H1 (cell line): Measurements from ENCODE around the gene MGAT5. TPM values are rescaled to one million over a fixed set of nuclear protein-coding genes. Genes with fewer than 3 reads are reported as not detected.

Experiments used
- CTCF ChIA-PET: fragments of 300-600 bp; sonication (Branson Sonifier 250); formaldehyde crosslinking; loops from one replicate; lab custom pipeline; 2021; ENCODE audit not compliant: partially characterized antibody; lab: Charles Lee
- POLR2A ChIA-PET: fragments of 300-600 bp; sonication (Branson Sonifier 250); formaldehyde crosslinking; loops from one replicate; lab custom pipeline; 2021; ENCODE audit warnings: inconsistent platforms; ENCODE audit not compliant: partially characterized antibody; lab: Charles Lee
- DNase-seq, 2 experiments: peaks; one replicate each; pipeline versions ENCODE4 v3.0.0 to v3.0.0-alpha.2; 2010 to 2022; ENCODE audit warnings: low spot score in 2 of 2, low read depth in 1 of 2, mixed read lengths in 1 of 2
- FAIRE-seq: peaks from 2 replicates; lab custom pipeline; 2011; peaks lifted over from hg19 to GRCh38; lab: Jason Lieb, UNC
- H2AFZ ChIP-seq: 2 replicates; pipeline ENCODE4 v1.8.1; 2012; ENCODE audit warnings: low read length, inconsistent platforms
- H2AK5ac ChIP-seq: 2 replicates; pipeline ENCODE4 v1.6.1; 2013; ENCODE audit warnings: low read depth, low read length
- H2BK120ac ChIP-seq: replicated peaks from 2 replicates; pipeline ENCODE3; 2013; ENCODE audit warnings: low read depth, low read length, inconsistent platforms
- H2BK12ac ChIP-seq: 2 replicates; pipeline ENCODE4 v1.6.1; 2013; ENCODE audit warnings: low read depth, low read length
- H2BK15ac ChIP-seq: 2 replicates; pipeline ENCODE4 v1.6.1; 2013; ENCODE audit warnings: low read length
- H2BK20ac ChIP-seq: 2 replicates; pipeline ENCODE4 v1.6.1; 2013; ENCODE audit warnings: low read length
- H2BK5ac ChIP-seq: 2 replicates; pipeline ENCODE4 v1.6.1; 2013; ENCODE audit warnings: low read depth, low read length
- H3K14ac ChIP-seq: 2 replicates; pipeline ENCODE4 v1.6.1; 2013; ENCODE audit warnings: inconsistent platforms; ENCODE audit not compliant: insufficient read length
- H3K18ac ChIP-seq: 2 replicates; pipeline ENCODE4 v1.6.1; 2013; ENCODE audit warnings: low read length; ENCODE audit errors: extremely low read depth
- H3K23ac ChIP-seq: 2 replicates; pipeline ENCODE4 v1.6.1; 2013; ENCODE audit warnings: inconsistent platforms; ENCODE audit not compliant: insufficient read length
- H3K23me2 ChIP-seq: 2 replicates; pipeline ENCODE4 v1.6.1; 2013; ENCODE audit warnings: low read depth, low read length
- H3K27ac ChIP-seq: 2 replicates; pipeline ENCODE4 v1.6.1; 2011; ENCODE audit warnings: low read depth, low read length, inconsistent platforms
- H3K27me3 ChIP-seq, 4 experiments: replicated peaks in 1 of 4; 1 replicate in 1 of 4; 2 replicates in 3 of 4; pipeline versions ENCODE4 v1.6.1 to v1.8.1; 2011 to 2013; ENCODE audit warnings: low read length in 3 of 4, mild to moderate bottlenecking in 3 of 4, inconsistent platforms in 2 of 4, mixed read lengths in 2 of 4, moderate library complexity in 1 of 4; ENCODE audit not compliant: control insufficient read depth in 3 of 4, insufficient read depth in 3 of 4; ENCODE audit errors: extremely low read depth in 1 of 4
- H3K36me3 ChIP-seq, 4 experiments: 2 replicates each; pipeline versions ENCODE4 v1.6.1 to v1.8.1; 2011 to 2013; ENCODE audit warnings: mild to moderate bottlenecking in 4 of 4, low read length in 3 of 4, moderate library complexity in 2 of 4, control low read depth in 1 of 4, inconsistent platforms in 1 of 4; ENCODE audit not compliant: insufficient read depth in 4 of 4, control insufficient read depth in 2 of 4
- H3K4ac ChIP-seq: replicated peaks from 2 replicates; pipeline ENCODE3; 2013; ENCODE audit warnings: low read length, low read depth, mixed read lengths, inconsistent platforms; ENCODE audit not compliant: insufficient read length
- H3K4me1 ChIP-seq, 4 experiments: replicated peaks in 1 of 4; 1 replicate in 1 of 4; 2 replicates in 3 of 4; pipeline versions ENCODE4 v1.6.1 to v1.8.1; 2011 to 2013; ENCODE audit warnings: low read length in 3 of 4, inconsistent platforms in 2 of 4, mixed read lengths in 1 of 4; ENCODE audit not compliant: insufficient read depth in 4 of 4, control insufficient read depth in 3 of 4
- H3K4me2 ChIP-seq, 2 experiments: 2 replicates each; pipeline versions ENCODE4 v1.6.1 to v1.8.1; 2011 to 2013; ENCODE audit warnings: low read depth in 2 of 2, low read length in 2 of 2, control low read depth in 1 of 2, inconsistent platforms in 1 of 2, mild to moderate bottlenecking in 1 of 2; ENCODE audit not compliant: insufficient read depth in 1 of 2
- H3K4me3 ChIP-seq, 4 experiments: fragments of 200-600, 300-600 bp in 1 of 4; sonication (generic), shearing (Covaris generic), sonication (Bioruptor Twin) in 1 of 4; 2 replicates each; pipeline versions ENCODE4 v1.5.1 to v1.8.1; 2011 to 2016; ENCODE audit warnings: low read length in 4 of 4, low read depth in 3 of 4, control low read depth in 2 of 4, inconsistent platforms in 2 of 4, mild to moderate bottlenecking in 2 of 4, mixed read lengths in 1 of 4, moderate library complexity in 1 of 4; ENCODE audit not compliant: insufficient read depth in 2 of 4; ENCODE audit errors: extremely low read depth in 1 of 4
- H3K56ac ChIP-seq: replicated peaks from 2 replicates; pipeline ENCODE3; 2013; ENCODE audit warnings: low read depth, mild to moderate bottlenecking, mixed read lengths, low read length, inconsistent platforms; ENCODE audit not compliant: insufficient read length
- H3K79me1 ChIP-seq: 2 replicates; pipeline ENCODE4 v1.6.1; 2013; ENCODE audit warnings: low read depth, low read length, control low read depth
- H3K79me2 ChIP-seq, 2 experiments: 2 replicates each; pipeline versions ENCODE4 v1.6.1 to v1.8.1; 2012 to 2013; ENCODE audit warnings: low read length in 2 of 2, mild to moderate bottlenecking in 2 of 2, inconsistent platforms in 1 of 2; ENCODE audit not compliant: insufficient read depth in 2 of 2, control insufficient read depth in 1 of 2
- H3K9ac ChIP-seq, 4 experiments: replicated peaks in 1 of 4; 1 replicate in 1 of 4; 2 replicates in 3 of 4; pipeline versions ENCODE4 v1.6.1 to v1.8.1; 2011 to 2013; ENCODE audit warnings: low read depth in 3 of 4, low read length in 3 of 4, control low read depth in 2 of 4, mild to moderate bottlenecking in 2 of 4, moderate library complexity in 2 of 4, inconsistent platforms in 1 of 4; ENCODE audit errors: extremely low read depth in 1 of 4
- H3K9me3 ChIP-seq, 2 experiments: 2 replicates each; pipeline versions ENCODE4 v1.6.1 to v1.8.1; 2012 to 2013; ENCODE audit warnings: mild to moderate bottlenecking in 2 of 2, moderate library complexity in 2 of 2, control low read depth in 1 of 2, inconsistent platforms in 1 of 2, low read depth in 1 of 2, low read length in 1 of 2, mixed read lengths in 1 of 2; ENCODE audit not compliant: insufficient read depth in 2 of 2
- H4K20me1 ChIP-seq, 2 experiments: replicated peaks in 1 of 2; 2 replicates each; pipeline versions ENCODE3 to v1.8.1; 2011 to 2013; ENCODE audit warnings: inconsistent platforms in 2 of 2, low read length in 2 of 2, mild to moderate bottlenecking in 1 of 2; ENCODE audit not compliant: insufficient read depth in 2 of 2, control insufficient read depth in 1 of 2
- H4K5ac ChIP-seq: 2 replicates; pipeline ENCODE4 v1.6.1; 2013; ENCODE audit warnings: low read length, low read depth, mixed read lengths, inconsistent platforms; ENCODE audit not compliant: insufficient read length
- H4K8ac ChIP-seq: 2 replicates; pipeline ENCODE4 v1.8.0; 2013; ENCODE audit warnings: mild to moderate bottlenecking, moderate library complexity, low read length, inconsistent platforms; ENCODE audit not compliant: insufficient read depth; ENCODE audit errors: extremely low read depth
- H4K91ac ChIP-seq: replicated peaks from 2 replicates; pipeline ENCODE3; 2013; ENCODE audit warnings: low read length, mixed read lengths, inconsistent platforms; ENCODE audit not compliant: insufficient read length
- BCL11A ChIP-seq, 2 experiments: IDR thresholded peaks; one replicate each; pipeline ENCODE4 v1.6.1; 2011; ENCODE audit warnings: low read depth in 2 of 2, low read length in 2 of 2, mild to moderate bottlenecking in 2 of 2
- CBX5 ChIP-seq: fragments of 300-800, 300-1000 bp; sonication (generic); IDR thresholded peaks from 2 replicates; pipeline ENCODE4 v1.7.1; 2016; ENCODE audit warnings: antibody characterized with exemption, low read length, low read depth
- CHD2 ChIP-seq: IDR thresholded peaks from 2 replicates; pipeline ENCODE4 v1.6.1; 2012; ENCODE audit warnings: low read length, improper control_type of control experiment
- EZH2 ChIP-seq: fragments of 200-600 bp; sonication (generic); IDR thresholded peaks from 2 replicates; pipeline ENCODE4 v1.7.1; 2012; ENCODE audit warnings: low read depth, mild to moderate bottlenecking, moderate library complexity, low read length, inconsistent platforms; ENCODE audit not compliant: severe bottlenecking
- HDAC6 ChIP-seq: IDR thresholded peaks from one replicate; pipeline ENCODE4 v1.7.1; 2012; ENCODE audit warnings: low read depth, mild to moderate bottlenecking, inconsistent platforms, low read length, moderate library complexity
- JUND ChIP-seq: IDR thresholded peaks from 2 replicates; pipeline ENCODE4 v1.6.1; 2011; ENCODE audit warnings: mild to moderate bottlenecking, improper control_type of control experiment, low read length
- KDM5A ChIP-seq: fragments of 200-600 bp; IDR thresholded peaks from 2 replicates; pipeline ENCODE4 v1.7.1; 2012; ENCODE audit warnings: mild to moderate bottlenecking, low read length, inconsistent platforms, mixed read lengths
- NANOG ChIP-seq: IDR thresholded peaks from 2 replicates; pipeline ENCODE4 v1.6.1; 2011; ENCODE audit warnings: low read length, low read depth, mild to moderate bottlenecking, inconsistent platforms; ENCODE audit not compliant: insufficient read depth, poor library complexity, severe bottlenecking
- RAD21 ChIP-seq, 2 experiments: IDR thresholded peaks in 1 of 2; conservative IDR thresholded peaks in 1 of 2; 2 replicates each; pipeline ENCODE4 v1.6.1; 2011; ENCODE audit warnings: low read depth in 2 of 2, low read length in 2 of 2, improper control_type of control experiment in 1 of 2, inconsistent platforms in 1 of 2, mild to moderate bottlenecking in 1 of 2, moderate library complexity in 1 of 2
- RBBP5 ChIP-seq: IDR thresholded peaks from 2 replicates; pipeline ENCODE4 v1.7.1; 2012; ENCODE audit warnings: low read depth, mild to moderate bottlenecking, inconsistent platforms, low read length, moderate library complexity, borderline replicate concordance
- SAP30 ChIP-seq: fragments of 300-600 bp; sonication (generic); IDR thresholded peaks from 2 replicates; pipeline ENCODE4 v1.7.1; 2012; ENCODE audit warnings: low read length, moderate library complexity, mild to moderate bottlenecking, inconsistent platforms; ENCODE audit not compliant: insufficient read depth, insufficient replicate concordance
- TCF12 ChIP-seq: IDR thresholded peaks from 2 replicates; pipeline ENCODE4 v1.6.1; 2011; ENCODE audit warnings: low read depth, mild to moderate bottlenecking, low read length
- WGBS, 2 experiments: shearing (Covaris generic) in 1 of 2; methylation state at CpG; one replicate each; pipeline versions ENCODE4 v1.1.6 to v1.1.7; 2013 to 2015; ENCODE audit warnings: low lambda C conversion rate in 2 of 2, mixed read lengths in 2 of 2, inconsistent platforms in 1 of 2, low coverage in 1 of 2, missing lambda C conversion rate in 1 of 2; ENCODE audit not compliant: insufficient replicate concordance in 2 of 2, insufficient coverage in 1 of 2, insufficient read length in 1 of 2; ENCODE audit errors: extremely low coverage in 1 of 2, missing lambda C conversion rate in 1 of 2; 5-methylcytosine and 5-hydroxymethylcytosine counted together
- polyA plus RNA-seq, 7 experiments: library from polyadenylated mRNA; depleted of rRNA in 3 of 7; stranded (reverse) in 5 of 7; unstranded in 2 of 7; fragments of >200 nt in 5 of 7; fragments of 200-250 nt in 2 of 7; gene quantifications; 1 replicate in 5 of 7; 2 replicates in 1 of 7; 4 replicates in 1 of 7; pipeline versions ENCODE4 v1.2.1 to v1.2.3, GENCODE V29; 2011 to 2013; ENCODE audit warnings: missing spikeins in 2 of 7, mixed read lengths in 2 of 7
- total RNA-seq: library from RNA; stranded (reverse); fragmentation: NEBNext Ultra II Directional; extraction: Animal tissue kit (Norgen Biotek cat#: 25700); gene quantifications from 2 replicates; pipeline ENCODE4 v1.2.1, GENCODE V29; 2021
- TF ChIP-seq, protein P1 (sequence below): IDR thresholded peaks from 2 replicates; pipeline ENCODE4 v1.6.1; 2011; ENCODE audit warnings: low read length, improper control_type of control experiment

The MGAT5 gene
- total and polyA plus RNA-seq, 2 of the 8 experiments (the other 6 are each of a cell fraction or from before 2014, with no cell fraction given), result 11.2 to 49.2 TPM

GRCh38 chr2:134277223-134277622, 23.4 kb downstream of the MGAT5 start:
- H3K79me1 ChIP-seq, result no peaks in the 10 kb centered on the region
- H3K9ac ChIP-seq, result no peak overlapping the region
- peaks cover 0 to 2% (median 0%) of the 10 kb centered on the region in 4 experiments; a peak in 1 of 7 replicates for H3K4me1 ChIP-seq
- no peak overlapping the region for H3K4ac ChIP-seq
- no peaks in the 10 kb centered on the region for H3K79me2 ChIP-seq
- POLR2A ChIA-PET, result no interaction called here
- H2AFZ ChIP-seq, result no peak overlapping the region
- H2BK5ac ChIP-seq, result no peak overlapping the region
- H3K27me3 ChIP-seq, result no peaks in the 10 kb centered on the region; a peak in 2 of 7 replicates
- no peaks in the 10 kb centered on the region for H3K23me2 ChIP-seq
- no peak overlapping the region for H3K23ac ChIP-seq
- H4K91ac ChIP-seq, result no peak overlapping the region
- no peak overlapping the region for H2BK15ac ChIP-seq
- CTCF ChIA-PET, result interaction anchor here (1.3 kb wide), 1 partner anchor 159 kb away, joined by 3 read pairs; no protein-coding TSS in a partner anchor
- H2BK12ac ChIP-seq, result no peak overlapping the region
- H4K8ac ChIP-seq, result no peak overlapping the region
- no peak overlapping the region for H2BK20ac ChIP-seq
- peaks cover 8 to 20% of the 10 kb centered on the region in 2 experiments for H4K20me1 ChIP-seq
- H3K4me2 ChIP-seq, result no peak overlapping the region
- no peak overlapping the region for H3K18ac ChIP-seq
- no peaks in the 10 kb centered on the region; a peak in 1 of 8 replicates for H3K36me3 ChIP-seq
- FAIRE-seq (no peak), DNase-seq (no peak)
- no peaks in the 10 kb centered on the region for H3K9me3 ChIP-seq
- H2AK5ac ChIP-seq, result no peak overlapping the region
- WGBS, 2 experiments, result 82% methylated on average over 4 of the region's 4 CpGs; no CpG with 5 or more reads in 1 of the 2 experiments
- no peak overlapping the region for H4K5ac ChIP-seq
- H3K56ac ChIP-seq, result no peak overlapping the region
- H3K4me3 ChIP-seq, result no peak overlapping the region
- H2BK120ac ChIP-seq, result no peak overlapping the region
- H3K27ac ChIP-seq, result no peak overlapping the region
- no peak overlapping the region for H3K14ac ChIP-seq
- TF ChIP-seq RBBP5 (no peak), KDM5A (no peak), CHD2 (no peak), JUND (no peak), TCF12 (no peak), HDAC6 (no peak), NANOG (no peak), SAP30 (no peak), EZH2 (no peak), BCL11A (IDR thresholded peaks at IDR 0.05; ENCODE audit: low read depth in 2 of 2, low read length in 2 of 2) (no peak), CBX5 (no peak), RAD21 (IDR thresholded peaks at IDR 0.05 in 1 of 2, conservative IDR thresholded peaks at IDR 0.05 in 1 of 2; ENCODE audit: low read depth in 2 of 2, low read length in 2 of 2) (no peak)
- TF ChIP-seq, protein P1, sequence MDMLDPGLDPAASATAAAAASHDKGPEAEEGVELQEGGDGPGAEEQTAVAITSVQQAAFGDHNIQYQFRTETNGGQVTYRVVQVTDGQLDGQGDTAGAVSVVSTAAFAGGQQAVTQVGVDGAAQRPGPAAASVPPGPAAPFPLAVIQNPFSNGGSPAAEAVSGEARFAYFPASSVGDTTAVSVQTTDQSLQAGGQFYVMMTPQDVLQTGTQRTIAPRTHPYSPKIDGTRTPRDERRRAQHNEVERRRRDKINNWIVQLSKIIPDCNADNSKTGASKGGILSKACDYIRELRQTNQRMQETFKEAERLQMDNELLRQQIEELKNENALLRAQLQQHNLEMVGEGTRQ, result no peak
